Measurements from ENCODE around the gene OSTF1. TPM values are rescaled to one million over a fixed set of nuclear protein-coding genes. Genes with fewer than 3 reads are reported as not detected.

Gene OSTF1
- total and polyA plus RNA-seq, 10 of the 15 experiments (the other 5 are each of a cell fraction or from before 2014, with no cell fraction given): 36.2 to 82.4 (median 46.9) TPM

DNA sequence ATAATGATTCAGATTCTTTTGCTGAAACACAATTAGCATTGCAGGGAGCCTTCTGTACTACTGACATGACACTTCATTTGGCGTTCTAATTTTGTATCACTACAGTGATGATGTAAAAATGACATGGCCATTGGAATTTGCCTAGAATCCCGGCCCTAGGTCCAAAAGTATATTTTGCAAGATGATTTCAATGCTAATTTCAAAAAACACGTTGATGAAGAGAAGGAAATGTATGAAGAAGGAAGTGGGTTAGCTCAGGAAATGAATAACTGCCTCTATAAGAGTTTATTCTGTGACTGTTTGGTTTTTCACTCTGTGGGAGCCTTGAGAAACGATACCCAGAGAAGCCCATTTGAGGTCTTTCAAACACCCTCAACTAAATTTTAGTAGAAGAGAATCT lies 59.3 kb downstream of the OSTF1 start (continued):
- no peak for TF ChIP-seq ZSCAN29 (IDR thresholded peaks at IDR 0.05)
- TF ChIP-seq PML (IDR thresholded peaks at IDR 0.05; ENCODE audit: low read length): no peak
- TF ChIP-seq, protein P1, sequence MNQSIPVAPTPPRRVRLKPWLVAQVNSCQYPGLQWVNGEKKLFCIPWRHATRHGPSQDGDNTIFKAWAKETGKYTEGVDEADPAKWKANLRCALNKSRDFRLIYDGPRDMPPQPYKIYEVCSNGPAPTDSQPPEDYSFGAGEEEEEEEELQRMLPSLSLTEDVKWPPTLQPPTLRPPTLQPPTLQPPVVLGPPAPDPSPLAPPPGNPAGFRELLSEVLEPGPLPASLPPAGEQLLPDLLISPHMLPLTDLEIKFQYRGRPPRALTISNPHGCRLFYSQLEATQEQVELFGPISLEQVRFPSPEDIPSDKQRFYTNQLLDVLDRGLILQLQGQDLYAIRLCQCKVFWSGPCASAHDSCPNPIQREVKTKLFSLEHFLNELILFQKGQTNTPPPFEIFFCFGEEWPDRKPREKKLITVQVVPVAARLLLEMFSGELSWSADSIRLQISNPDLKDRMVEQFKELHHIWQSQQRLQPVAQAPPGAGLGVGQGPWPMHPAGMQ (IDR thresholded peaks at IDR 0.05; ENCODE audit: borderline replicate concordance): no peak

DNA sequence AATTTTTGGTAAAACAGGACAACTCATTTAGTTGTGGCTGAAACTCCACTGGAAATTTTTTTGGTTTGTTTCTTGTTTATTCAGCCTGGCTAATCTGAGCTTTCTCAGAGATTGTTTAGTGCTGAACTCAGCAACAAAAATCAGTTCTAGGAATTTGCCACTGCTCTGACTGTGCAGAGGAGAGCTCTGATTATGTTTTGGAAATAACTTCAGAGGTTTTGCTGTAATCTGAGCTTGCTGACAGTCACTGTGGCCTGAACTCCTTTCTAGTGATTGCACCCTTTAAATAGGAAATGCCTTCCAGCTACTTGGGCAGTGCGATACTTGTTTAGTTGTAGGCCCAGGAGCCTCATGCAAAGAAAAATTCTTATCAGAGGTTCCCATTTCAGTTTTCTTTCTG lies 60.2 kb downstream of the OSTF1 start:
- BruUV-seq (replicated peaks): no TSS peak
- ChIA-PET CTCF (no interaction called here), SMC1A (ENCODE audit: uncharacterized antibody, unreplicated experiment) (no interaction called here), RAD21 (ENCODE audit: unreplicated experiment) (interaction anchor here (0.8 kb wide), 1 partner anchor 60 kb away, joined by 3 read pairs; the partner anchor contains the start of genes NMRK1 and OSTF1), POLR2A (no interaction called here)
- TF ChIP-seq IKZF1 (conservative IDR thresholded peaks at IDR 0.05) (no peak), ZNF384 (IDR thresholded peaks at IDR 0.05; ENCODE audit: borderline replicate concordance, low read depth, low read length) (no peak)
- DNase-seq (ENCODE audit: low read depth, low spot score): no peak
- no peaks in the 10 kb centered on the region for H3K27me3 ChIP-seq (replicated peaks in 1 of 2; ENCODE audit: control insufficient read depth in 2 of 2, insufficient read depth in 2 of 2, low read length in 1 of 2)
- no peaks in the 10 kb centered on the region; the same call in 2 of the 3 replicates for H3K9me3 ChIP-seq (replicated peaks; ENCODE audit: control insufficient read depth, insufficient read depth, low read length)
- no peaks in the 10 kb centered on the region for H3K79me2 ChIP-seq (ENCODE audit: control insufficient read depth, insufficient read depth, low read length)
- intact Hi-C loops (cut with micrococcal nuclease; ENCODE audit: unreplicated experiment) (no loop called here), in situ Hi-C loops (cut with MboI) (no loop called here)
- no peak for ATAC-seq
- H3K27ac ChIP-seq (ENCODE audit: control insufficient read depth, insufficient read depth): no peak overlapping the region
- no peak overlapping the region for H3K9ac ChIP-seq (ENCODE audit: control insufficient read depth, insufficient read depth, low read length)
- H3K36me3 ChIP-seq (ENCODE audit: control insufficient read depth in 2 of 2, insufficient read depth in 2 of 2, low read length in 1 of 2): peaks cover 4 to 22% of the 10 kb centered on the region in 2 experiments
- no peak for FAIRE-seq
- no peaks in the 10 kb centered on the region for H4K20me1 ChIP-seq (ENCODE audit: control insufficient read depth, insufficient read depth)
- no peak overlapping the region for H3K4me3 ChIP-seq
- no peak overlapping the region for H3K4me2 ChIP-seq (ENCODE audit: control insufficient read depth, insufficient read depth)
- no peak overlapping the region for H2AFZ ChIP-seq (ENCODE audit: control insufficient read depth, low read depth, low read length)
- H3K4me1 ChIP-seq (ENCODE audit: control insufficient read depth, insufficient read depth, low read length): peaks cover 9% of the 10 kb centered on the region; the same call in 1 of the 2 replicates
- 100% methylated on average over 1 of the region's 1 CpG for WGBS (ENCODE audit: insufficient coverage, insufficient replicate concordance, low lambda C conversion rate, missing lambda C conversion rate)

- BruUV-seq (replicated peaks): no TSS peak
- TF ChIP-seq ZNF274 (IDR thresholded peaks at IDR 0.05; ENCODE audit: insufficient read depth, insufficient read length) (no peak), RCOR1 (conservative IDR thresholded peaks at IDR 0.05; ENCODE audit: low read depth, low read length) (no peak), JUNB (IDR thresholded peaks at IDR 0.05) (no peak), BCLAF1 (IDR thresholded peaks at IDR 0.05) (no peak), ZZZ3 (IDR thresholded peaks at IDR 0.05; ENCODE audit: control insufficient read depth, insufficient read length, low read depth) (no peak), ZNF384 (IDR thresholded peaks at IDR 0.05; ENCODE audit: borderline replicate concordance, low read depth, low read length) (no peak), MTA3 (IDR thresholded peaks at IDR 0.05; ENCODE audit: borderline replicate concordance, low read length) (no peak), CBFB (IDR thresholded peaks at IDR 0.05; ENCODE audit: low read depth) (no peak), MXI1 (IDR thresholded peaks at IDR 0.05; ENCODE audit: low read depth, low read length) (no peak), RAD51 (IDR thresholded peaks at IDR 0.05) (no peak)
Observed at GRCh38 chr9:75149841-75150241, 61.5 kb downstream of the OSTF1 start.

More at GRCh38 chr9:75149841-75150241, 61.5 kb downstream of the OSTF1 start:
- no peaks in the 10 kb centered on the region for H3K9me3 ChIP-seq (replicated peaks; ENCODE audit: control insufficient read depth, insufficient read depth, low read length)
- H2AFZ ChIP-seq (ENCODE audit: control insufficient read depth, low read depth, low read length): no peak overlapping the region
- WGBS (ENCODE audit: insufficient coverage, insufficient replicate concordance, low lambda C conversion rate, missing lambda C conversion rate): 97% methylated on average over 6 of the region's 6 CpGs
- no peak overlapping the region for H3K27ac ChIP-seq (ENCODE audit: control insufficient read depth, insufficient read depth)
- in situ Hi-C loops (cut with MboI) (no loop called here), intact Hi-C loops (cut with micrococcal nuclease; ENCODE audit: unreplicated experiment) (no loop called here)
- no peaks in the 10 kb centered on the region for H4K20me1 ChIP-seq (ENCODE audit: control insufficient read depth, insufficient read depth)
- no peaks in the 10 kb centered on the region for H3K27me3 ChIP-seq (replicated peaks in 1 of 2; ENCODE audit: control insufficient read depth in 2 of 2, insufficient read depth in 2 of 2, low read length in 1 of 2)
- no peak for DNase-seq (ENCODE audit: low read depth, low spot score)
- no peak overlapping the region for H3K4me2 ChIP-seq (ENCODE audit: control insufficient read depth, insufficient read depth)
- H3K4me1 ChIP-seq (ENCODE audit: control insufficient read depth, insufficient read depth, low read length): peaks cover 9% of the 10 kb centered on the region; the same call in 1 of the 2 replicates
- ATAC-seq: no peak
- no peaks in the 10 kb centered on the region for H3K79me2 ChIP-seq (ENCODE audit: control insufficient read depth, insufficient read depth, low read length)
- H3K9ac ChIP-seq (ENCODE audit: control insufficient read depth, insufficient read depth, low read length): no peak overlapping the region
- peaks cover 2 to 14% of the 10 kb centered on the region in 2 experiments; a peak in 3 of 4 replicates for H3K36me3 ChIP-seq (ENCODE audit: control insufficient read depth in 2 of 2, insufficient read depth in 2 of 2, low read length in 1 of 2)
- CTCF ChIA-PET: no interaction called here
- POLR2A ChIA-PET: no interaction called here
- no peak overlapping the region for H3K4me3 ChIP-seq
- RAD21 ChIA-PET (ENCODE audit: unreplicated experiment): no interaction called here
- SMC1A ChIA-PET (ENCODE audit: uncharacterized antibody, unreplicated experiment): no interaction called here
- no peak for FAIRE-seq

All from GM12878 (cell line).